ENCODE data around the gene MYT1.

The MYT1 gene

GRCh38 chr20:64139199-64140060, 24.8 kb upstream of the MYT1 start:
- Histone ChIP-seq H2BK12ac (ENCODE audit: low read length) (peak overlapping the region; percentile 4), H3K4me2 (ENCODE audit: insufficient read depth, low read length, poor library complexity, severe bottlenecking) (no peak overlapping the region), H3K23ac (ENCODE audit: low read depth, low read length, poor library complexity) (no peak overlapping the region), H4K91ac (ENCODE audit: low read depth, low read length, poor library complexity) (peak overlapping the region; percentile 17), H3K4ac (ENCODE audit: low read length) (no peak overlapping the region), H2BK5ac (ENCODE audit: low read length) (no peak overlapping the region), H3K27me3 (ENCODE audit: control insufficient read depth in 3 of 3, insufficient read depth in 3 of 3, low read depth in 1 of 3, low read length in 3 of 3) (no peaks in the 10 kb centered on the region), H3K4me3 (ENCODE audit: low read length in 2 of 2) (peak overlapping the region in 1 of 2 donors; percentile 3), H2BK120ac (ENCODE audit: low read depth, low read length) (no peak overlapping the region), H2BK15ac (ENCODE audit: low read length) (peak overlapping the region; percentile 52), H3K27ac (replicated peaks; ENCODE audit: low read length) (peak overlapping the region; percentile 42), H2AK5ac (ENCODE audit: low read depth, low read length) (peak overlapping the region; percentile 82), H4K8ac (ENCODE audit: low read depth, low read length) (no peak overlapping the region), H3K9me3 (replicated peaks in 1 of 2; ENCODE audit: control insufficient read depth in 2 of 2, insufficient read depth in 1 of 2, low read depth in 1 of 2, low read length in 2 of 2) (peaks cover 0 to 3% of the 10 kb centered on the region in 2 donors), H3K14ac (ENCODE audit: low read length) (peak overlapping the region; percentile 32), H3K36me3 (replicated peaks in 1 of 2; ENCODE audit: control insufficient read depth in 2 of 2, insufficient read depth in 2 of 2, low read length in 2 of 2) (no peaks in the 10 kb centered on the region), H3K79me1 (ENCODE audit: low read depth, low read length) (peaks cover 4% of the 10 kb centered on the region), H3K18ac (ENCODE audit: low read length) (peak overlapping the region; percentile 89), H2AFZ (ENCODE audit: low read length) (peak overlapping the region; percentile 69), H3K9ac (ENCODE audit: low read depth, low read length, poor library complexity) (peak overlapping the region; percentile 38), H3K4me1 (ENCODE audit: control insufficient read depth in 2 of 2, insufficient read depth in 1 of 2, low read depth in 1 of 2, low read length in 2 of 2) (peaks cover 9 to 26% of the 10 kb centered on the region in 2 donors)
- no CpG with 5 or more reads among the region's 21 CpGs for WGBS, 2 donors (ENCODE audit: extremely low coverage in 2 of 2, insufficient read length in 2 of 2, insufficient replicate concordance in 1 of 2)
- no peak for DNase-seq (ENCODE audit: low spot score)

DNA sequence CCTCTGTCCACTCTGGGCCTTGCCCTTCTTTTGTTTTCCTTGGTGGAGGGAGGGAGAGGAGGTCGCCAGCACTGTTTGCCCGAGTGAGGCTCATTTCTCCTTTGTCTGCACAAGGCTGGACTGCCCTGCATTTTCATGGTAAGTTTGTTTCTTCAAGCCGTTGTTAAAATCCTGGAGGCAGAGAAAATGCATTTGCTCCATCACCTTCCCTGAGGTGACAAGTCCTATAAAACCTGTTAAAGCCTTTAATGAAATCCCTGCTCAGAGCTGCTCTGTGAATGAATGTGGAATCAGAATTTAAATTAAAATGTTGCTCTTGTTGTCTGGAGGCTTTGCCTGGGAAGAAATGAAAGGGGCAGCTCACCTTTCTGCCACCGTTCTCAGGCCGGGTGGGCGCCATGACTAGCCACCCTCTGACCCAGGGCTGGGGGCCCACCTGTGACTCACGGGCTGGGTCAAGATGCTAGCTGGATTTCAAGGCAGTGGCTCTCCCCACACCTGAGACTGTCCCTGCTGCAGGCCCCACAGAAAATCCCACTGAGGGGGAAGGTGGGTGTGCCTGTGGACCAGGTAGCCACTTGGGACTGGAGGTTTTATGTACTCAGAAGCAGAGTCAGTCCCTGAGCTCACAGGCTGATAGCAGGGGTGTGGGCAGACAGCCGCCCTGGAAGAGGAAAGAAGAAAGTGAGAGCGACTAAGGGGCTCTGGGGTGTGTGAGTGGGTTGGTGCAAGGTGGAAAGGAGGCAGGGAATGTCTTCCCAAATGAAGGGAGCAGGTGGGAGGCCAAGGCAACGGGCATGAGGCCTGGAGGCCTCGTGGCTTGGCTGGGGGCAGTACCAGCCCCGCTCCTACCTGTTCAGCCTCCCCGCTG, 24.0 kb upstream of the MYT1 start:
- H2BK5ac ChIP-seq (ENCODE audit: low read length), result peak overlapping the region; percentile 72
- H3K4me3 ChIP-seq (ENCODE audit: low read length in 2 of 2), result no peak overlapping the region
- H3K27ac ChIP-seq (replicated peaks; ENCODE audit: low read length), result no peak overlapping the region

DNA sequence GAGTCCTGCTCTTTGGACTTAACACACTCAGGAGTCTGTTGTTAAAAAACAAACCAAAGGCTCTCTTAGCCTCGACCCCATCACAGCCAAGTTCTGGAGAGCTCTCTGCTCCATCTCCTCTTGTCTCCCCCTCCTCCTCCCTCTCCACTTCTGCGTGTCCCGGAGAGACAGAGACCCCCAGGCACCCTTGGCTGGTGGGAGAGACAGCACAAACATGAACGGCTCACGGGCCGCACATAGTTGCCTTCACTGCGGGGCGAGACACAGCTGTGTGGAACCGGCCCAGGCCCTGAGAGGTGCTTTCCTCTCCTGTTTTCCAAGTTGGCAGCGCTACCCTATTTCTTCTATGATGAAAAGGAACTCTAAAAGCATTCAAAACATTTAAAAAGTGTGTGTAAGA, 23.3 kb upstream of the MYT1 start:
- Histone ChIP-seq H3K4me3 (ENCODE audit: low read length in 2 of 2) (no peak overlapping the region), H3K4me1 (ENCODE audit: control insufficient read depth in 2 of 2, insufficient read depth in 1 of 2, low read depth in 1 of 2, low read length in 2 of 2) (peaks cover 9 to 29% of the 10 kb centered on the region in 2 donors), H3K23ac (ENCODE audit: low read depth, low read length, poor library complexity) (peak overlapping the region; percentile 40), H3K14ac (ENCODE audit: low read length) (no peak overlapping the region), H3K36me3 (replicated peaks in 1 of 2; ENCODE audit: control insufficient read depth in 2 of 2, insufficient read depth in 2 of 2, low read length in 2 of 2) (no peaks in the 10 kb centered on the region), H3K4ac (ENCODE audit: low read length) (no peak overlapping the region), H3K4me2 (ENCODE audit: insufficient read depth, low read length, poor library complexity, severe bottlenecking) (no peak overlapping the region), H3K18ac (ENCODE audit: low read length) (peak overlapping the region; percentile 76), H2BK15ac (ENCODE audit: low read length) (peak overlapping the region; percentile 18), H3K9ac (ENCODE audit: low read depth, low read length, poor library complexity) (no peak overlapping the region), H2BK5ac (ENCODE audit: low read length) (peak overlapping the region; percentile 72), H3K27ac (replicated peaks; ENCODE audit: low read length) (no peak overlapping the region), H3K79me1 (ENCODE audit: low read depth, low read length) (peaks cover 4% of the 10 kb centered on the region), H2BK120ac (ENCODE audit: low read depth, low read length) (no peak overlapping the region), H4K91ac (ENCODE audit: low read depth, low read length, poor library complexity) (no peak overlapping the region), H3K27me3 (ENCODE audit: control insufficient read depth in 3 of 3, insufficient read depth in 3 of 3, low read depth in 1 of 3, low read length in 3 of 3) (no peaks in the 10 kb centered on the region), H2BK12ac (ENCODE audit: low read length) (peak overlapping the region; percentile 59), H2AK5ac (ENCODE audit: low read depth, low read length) (peak overlapping the region; percentile 92), H4K8ac (ENCODE audit: low read depth, low read length) (no peak overlapping the region), H2AFZ (ENCODE audit: low read length) (no peak overlapping the region), H3K9me3 (replicated peaks in 1 of 2; ENCODE audit: control insufficient read depth in 2 of 2, insufficient read depth in 1 of 2, low read depth in 1 of 2, low read length in 2 of 2) (peaks cover 13 to 15% of the 10 kb centered on the region in 2 donors)
- no CpG with 5 or more reads among the region's 10 CpGs for WGBS, 2 donors (ENCODE audit: extremely low coverage in 2 of 2, insufficient read length in 2 of 2, insufficient replicate concordance in 1 of 2)
- DNase-seq (ENCODE audit: low spot score), result no peak

More for the DNA sequence above, 24.0 kb upstream of the MYT1 start:
- H2AFZ ChIP-seq (ENCODE audit: low read length), result peak overlapping the region; percentile 69
- H3K4me2 ChIP-seq (ENCODE audit: insufficient read depth, low read length, poor library complexity, severe bottlenecking), result no peak overlapping the region
- peaks cover 6 to 10% of the 10 kb centered on the region in 2 donors for H3K9me3 ChIP-seq (replicated peaks in 1 of 2; ENCODE audit: control insufficient read depth in 2 of 2, insufficient read depth in 1 of 2, low read depth in 1 of 2, low read length in 2 of 2)
- no peaks in the 10 kb centered on the region for H3K27me3 ChIP-seq (ENCODE audit: control insufficient read depth in 3 of 3, insufficient read depth in 3 of 3, low read depth in 1 of 3, low read length in 3 of 3)
- no peak overlapping the region for H2BK120ac ChIP-seq (ENCODE audit: low read depth, low read length)
- H3K36me3 ChIP-seq (replicated peaks in 1 of 2; ENCODE audit: control insufficient read depth in 2 of 2, insufficient read depth in 2 of 2, low read length in 2 of 2), result no peaks in the 10 kb centered on the region
- no peak overlapping the region for H3K4ac ChIP-seq (ENCODE audit: low read length)
- no peak overlapping the region for H4K8ac ChIP-seq (ENCODE audit: low read depth, low read length)
- peak overlapping the region; percentile 26 for H2BK12ac ChIP-seq (ENCODE audit: low read length)
- peak overlapping the region; percentile 40 for H3K23ac ChIP-seq (ENCODE audit: low read depth, low read length, poor library complexity)
- peak overlapping the region; percentile 18 for H2BK15ac ChIP-seq (ENCODE audit: low read length)
- peak overlapping the region; percentile 76 for H3K18ac ChIP-seq (ENCODE audit: low read length)
- peak overlapping the region; percentile 39 for H3K9ac ChIP-seq (ENCODE audit: low read depth, low read length, poor library complexity)
- peaks cover 4% of the 10 kb centered on the region for H3K79me1 ChIP-seq (ENCODE audit: low read depth, low read length)
- H3K4me1 ChIP-seq (ENCODE audit: control insufficient read depth in 2 of 2, insufficient read depth in 1 of 2, low read depth in 1 of 2, low read length in 2 of 2), result peaks cover 9 to 26% of the 10 kb centered on the region in 2 donors
- no CpG with 5 or more reads among the region's 13 CpGs for WGBS, 2 donors (ENCODE audit: extremely low coverage in 2 of 2, insufficient read length in 2 of 2, insufficient replicate concordance in 1 of 2)
- no peak overlapping the region for H3K14ac ChIP-seq (ENCODE audit: low read length)
- DNase-seq (ENCODE audit: low spot score), result no peak
- H4K91ac ChIP-seq (ENCODE audit: low read depth, low read length, poor library complexity), result peak overlapping the region; percentile 61
- peak overlapping the region; percentile 92 for H2AK5ac ChIP-seq (ENCODE audit: low read depth, low read length)
